Measurements from ENCODE around the gene DLGAP1.

GRCh38 chr18:3720818-3721545, 734.1 kb downstream of the DLGAP1 start:
- TF ChIP-seq, protein P1, sequence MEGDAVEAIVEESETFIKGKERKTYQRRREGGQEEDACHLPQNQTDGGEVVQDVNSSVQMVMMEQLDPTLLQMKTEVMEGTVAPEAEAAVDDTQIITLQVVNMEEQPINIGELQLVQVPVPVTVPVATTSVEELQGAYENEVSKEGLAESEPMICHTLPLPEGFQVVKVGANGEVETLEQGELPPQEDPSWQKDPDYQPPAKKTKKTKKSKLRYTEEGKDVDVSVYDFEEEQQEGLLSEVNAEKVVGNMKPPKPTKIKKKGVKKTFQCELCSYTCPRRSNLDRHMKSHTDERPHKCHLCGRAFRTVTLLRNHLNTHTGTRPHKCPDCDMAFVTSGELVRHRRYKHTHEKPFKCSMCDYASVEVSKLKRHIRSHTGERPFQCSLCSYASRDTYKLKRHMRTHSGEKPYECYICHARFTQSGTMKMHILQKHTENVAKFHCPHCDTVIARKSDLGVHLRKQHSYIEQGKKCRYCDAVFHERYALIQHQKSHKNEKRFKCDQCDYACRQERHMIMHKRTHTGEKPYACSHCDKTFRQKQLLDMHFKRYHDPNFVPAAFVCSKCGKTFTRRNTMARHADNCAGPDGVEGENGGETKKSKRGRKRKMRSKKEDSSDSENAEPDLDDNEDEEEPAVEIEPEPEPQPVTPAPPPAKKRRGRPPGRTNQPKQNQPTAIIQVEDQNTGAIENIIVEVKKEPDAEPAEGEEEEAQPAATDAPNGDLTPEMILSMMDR (IDR thresholded peaks at IDR 0.05): no peak
- TF ChIP-seq POLR2AphosphoS5 (IDR thresholded peaks at IDR 0.05) (no peak), EP300 (IDR thresholded peaks at IDR 0.05) (no peak), POLR2A (IDR thresholded peaks at IDR 0.05) (no peak)
